Measurements from ENCODE around the gene ZSWIM4.

GRCh38 chr19:13831537-13832467 is 36.6 kb downstream of the ZSWIM4 start:
- TF ChIP-seq CTCF (IDR thresholded peaks at IDR 0.05) (no peak), POLR2A (IDR thresholded peaks at IDR 0.05) (no peak)
